Thyroid gland (tissue), 4 donors: ENCODE measurements around the gene MARCHF9.

ENCODE experiments used
- CTCF ChIP-seq, 6 experiments: fragments of 200-600 bp in 3 of 6; fragments of 450-650 bp in 3 of 6; sonication (generic) in 3 of 6; IDR thresholded peaks; one replicate each; pipeline ENCODE4 v1.5.1; 2016 to 2019; ENCODE audit warnings: antibody characterized with exemption in 6 of 6, mild to moderate bottlenecking in 2 of 6, inconsistent platforms in 1 of 6, moderate library complexity in 1 of 6
- POLR2A ChIP-seq, 2 donors: fragments of 450-650 bp; IDR thresholded peaks; one replicate each; pipeline ENCODE4 v1.6.1; 2017; ENCODE audit warnings: antibody characterized with exemption in 2 of 2, mild to moderate bottlenecking in 2 of 2, moderate library complexity in 1 of 2

- no peak for TF ChIP-seq POLR2A (IDR thresholded peaks at IDR 0.05)
- no peak for TF ChIP-seq CTCF (IDR thresholded peaks at IDR 0.05)
These were observed 221 bp downstream of the MARCHF9 start for GRCh38 chr12:57755194-57755453.
